Fibroblast of upper back skin (primary cell): Measurements from ENCODE around the gene ETV5.
"Not testable (repeated sequence)": the region's sequence is repeated elsewhere in the genome, so short reads cannot be mapped to it uniquely, and the experiment has no call there.

ENCODE experiments used
- DNase-seq: peaks from one replicate; pipeline ENCODE4 v3.0.0-alpha.2; 2013

Gene ETV5

GRCh38 chr3:186059192-186059591, 49.7 kb downstream of the ETV5 start:
- no peak for DNase-seq

GRCh38 chr3:186058225-186058624, 50.7 kb downstream of the ETV5 start:
- DNase-seq = no peak

DNA sequence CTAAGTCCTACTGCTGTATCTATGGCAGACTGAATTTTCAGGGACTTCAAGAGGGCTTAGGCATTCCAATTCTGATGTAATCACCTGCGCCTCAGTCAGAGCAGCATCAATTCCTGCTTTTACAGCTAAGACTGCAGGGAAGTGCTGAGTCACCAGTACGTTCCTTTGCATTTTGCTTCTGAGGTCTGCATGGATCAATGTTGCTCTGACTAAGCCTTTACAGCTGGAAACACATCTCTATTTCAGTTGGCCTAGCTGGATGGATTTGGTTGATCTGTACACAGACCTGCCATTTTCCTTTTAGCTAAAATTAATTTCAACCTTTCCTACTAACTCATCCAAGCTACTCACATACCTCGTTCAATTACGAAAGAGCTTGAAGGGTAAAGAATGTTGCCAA, 51.3 kb downstream of the ETV5 start:
- DNase-seq = peak; percentile 94

DNA sequence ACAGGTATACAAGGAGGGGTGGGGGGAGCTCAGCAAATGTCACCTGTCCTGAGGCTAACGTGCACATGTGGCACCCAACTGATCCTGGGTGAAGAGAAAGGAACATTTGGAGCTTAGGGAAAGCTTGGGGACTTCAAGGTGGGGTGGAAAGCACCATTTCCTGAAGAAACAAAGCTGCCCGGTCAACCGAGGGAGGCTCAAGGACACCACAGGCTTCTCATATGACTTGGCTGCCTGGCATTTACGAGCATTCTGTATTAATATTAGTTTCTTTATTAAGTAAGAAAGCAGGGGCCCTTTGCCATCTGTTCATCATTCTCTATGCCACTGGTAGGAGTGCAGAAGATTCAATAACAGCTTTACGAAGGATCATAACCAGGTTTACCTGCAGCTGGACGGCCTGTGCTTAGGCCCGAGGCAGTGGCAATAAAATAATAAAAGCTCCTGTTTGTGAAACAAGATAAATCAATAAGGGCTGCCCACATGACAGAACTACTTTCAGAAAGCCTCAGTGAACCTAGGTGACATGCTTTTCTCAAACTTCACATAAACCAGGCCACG, 54.0 kb downstream of the ETV5 start:
- DNase-seq = no peak

DNA sequence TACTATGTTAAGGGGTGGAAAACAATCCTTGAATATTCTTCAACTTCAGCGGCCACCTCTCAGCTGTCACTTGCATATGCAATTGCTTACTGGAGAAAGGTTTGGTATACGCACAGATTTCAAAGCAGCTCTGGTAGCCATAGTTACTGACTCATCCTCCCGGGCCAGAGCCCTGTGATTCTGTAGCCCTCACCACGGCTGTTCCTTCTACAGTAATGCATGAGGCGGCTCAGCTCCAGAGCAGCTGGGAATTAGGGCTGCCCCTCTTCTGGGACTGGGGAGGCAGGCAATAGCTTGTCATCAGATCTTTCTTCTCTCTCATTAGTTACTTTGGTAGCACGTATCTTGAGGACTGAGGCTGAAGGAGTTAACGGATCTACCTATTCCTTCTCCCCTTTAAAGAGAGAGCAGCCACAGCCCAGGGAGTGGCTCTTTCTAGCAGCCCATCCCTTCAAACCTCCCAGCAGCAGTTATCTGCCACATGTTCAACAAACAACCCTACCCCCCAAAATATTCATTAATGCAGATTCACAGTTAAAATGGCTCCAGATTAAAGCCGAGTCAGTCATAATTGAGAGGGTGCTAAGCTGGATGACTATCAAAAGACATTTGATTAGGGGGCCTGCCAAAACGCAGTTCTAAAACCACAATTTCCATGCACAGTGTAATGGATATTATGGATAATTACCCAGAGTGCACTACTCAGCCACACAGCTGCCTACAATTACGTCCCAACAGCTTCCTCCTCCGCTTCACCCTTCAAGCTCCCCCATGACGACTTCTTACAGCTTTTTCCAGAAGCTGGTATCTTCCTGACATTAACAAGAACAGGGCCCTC, 54.7 kb downstream of the ETV5 start:
- peak; percentile 64 for DNase-seq

- DNase-seq = no peak
Measured at GRCh38 chr3:186052096-186052840, 56.6 kb downstream of the ETV5 start.

GRCh38 chr3:186049001-186049400, 59.9 kb downstream of the ETV5 start:
- DNase-seq = no peak

DNA sequence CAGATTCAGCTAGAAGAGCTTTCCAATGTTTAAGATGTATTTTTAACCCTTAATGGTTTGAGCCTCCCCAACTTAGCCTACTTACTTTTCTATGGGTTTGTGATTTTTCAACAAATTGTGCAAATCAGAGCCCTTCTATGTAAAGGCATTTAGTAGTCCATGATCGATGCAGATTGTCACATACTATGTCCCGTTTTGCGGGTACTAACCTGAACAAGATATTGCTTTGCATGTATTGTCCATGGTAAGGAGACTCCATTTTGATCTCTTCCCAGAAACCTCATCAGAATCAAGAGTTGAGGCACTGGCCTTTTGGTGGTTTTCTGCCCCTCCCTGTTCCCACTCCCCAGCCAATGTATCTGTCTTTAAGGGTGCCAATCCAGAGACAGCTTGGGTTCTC, 60.8 kb downstream of the ETV5 start:
- no peak for DNase-seq

DNA sequence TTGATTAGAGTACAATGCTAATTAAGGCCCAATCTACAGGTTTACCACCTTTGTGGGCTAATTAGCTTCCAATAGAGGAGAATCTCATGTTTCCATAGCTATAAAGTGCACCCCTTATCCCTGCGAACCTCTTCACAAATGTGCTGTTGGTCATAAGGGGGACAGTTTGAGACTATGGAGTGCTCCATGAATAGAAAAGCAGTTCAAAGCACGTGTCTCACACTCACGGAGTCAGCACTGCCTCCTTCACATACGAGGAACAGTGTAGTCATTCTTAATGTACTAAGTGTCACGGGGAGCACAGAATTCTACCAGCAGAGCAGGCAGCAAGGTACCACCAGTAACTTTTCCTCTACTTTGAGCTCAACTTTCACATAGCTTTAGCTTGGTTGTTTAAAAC, 62.1 kb downstream of the ETV5 start:
- no peak for DNase-seq

GRCh38 chr3:186044968-186045367, 63.9 kb downstream of the ETV5 start:
- DNase-seq = no peak

- no peak for DNase-seq
Measured at GRCh38 chr3:186044427-186044826, 64.5 kb downstream of the ETV5 start.

DNA sequence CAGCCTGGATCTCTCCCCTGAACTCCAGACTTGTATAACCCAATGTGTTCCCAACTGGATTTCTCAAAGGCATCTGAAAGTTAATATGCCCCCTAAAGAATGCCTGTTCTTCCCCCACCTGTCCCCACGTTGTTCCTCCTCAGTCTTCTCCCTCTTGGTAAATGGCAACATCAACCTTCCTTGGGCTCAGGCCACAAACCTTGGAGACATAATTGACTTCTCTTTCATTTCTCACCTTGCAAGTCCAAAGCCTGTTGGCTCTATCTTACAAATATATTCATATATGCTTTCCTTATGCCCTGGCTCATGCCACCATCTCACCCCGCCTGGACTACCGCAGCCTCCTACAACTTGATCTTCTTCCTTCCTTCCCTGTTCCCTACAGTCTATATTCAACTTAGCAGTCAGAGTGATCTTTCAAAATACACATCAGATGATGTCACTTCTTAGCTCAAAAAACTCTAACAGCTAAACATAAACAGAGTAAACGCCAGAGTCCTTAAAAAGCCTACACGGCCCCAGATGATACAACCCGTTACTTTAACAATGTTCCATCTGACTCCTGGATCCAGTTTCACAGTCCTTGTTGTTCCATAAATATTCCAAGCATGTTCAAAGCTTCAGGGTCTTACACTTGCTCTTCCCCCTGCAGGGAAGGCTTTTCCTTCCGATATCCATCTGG, 66.2 kb downstream of the ETV5 start:
- no peak for DNase-seq

- no peak for DNase-seq
Measured at GRCh38 chr3:186042036-186042435, 66.9 kb downstream of the ETV5 start.

GRCh38 chr3:186038360-186038759, 70.5 kb downstream of the ETV5 start:
- no peak for DNase-seq

DNA sequence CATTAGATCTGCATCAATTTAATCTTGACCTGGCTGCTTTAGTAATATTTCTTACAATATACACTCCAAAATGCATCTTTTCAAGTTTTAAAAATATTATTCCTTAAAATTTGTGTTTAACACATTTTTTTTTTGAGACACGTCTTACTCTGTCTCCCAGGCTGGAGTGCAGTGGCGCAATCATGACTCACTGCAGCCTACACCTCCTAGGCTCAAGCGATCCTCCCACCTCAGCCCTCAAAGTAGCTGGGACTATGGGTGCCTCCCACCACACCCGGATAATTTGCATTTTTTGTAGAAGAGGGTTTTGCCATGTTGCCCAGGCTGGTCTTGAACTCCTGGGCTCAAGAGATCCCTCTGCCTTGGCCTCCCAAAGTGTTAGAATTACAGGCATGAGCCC, 73.6 kb downstream of the ETV5 start:
- DNase-seq = no peak

GRCh38 chr3:186032321-186032720, 76.6 kb downstream of the ETV5 start:
- DNase-seq = peak; percentile 8

- DNase-seq = not testable (repeated sequence)
Measured at GRCh38 chr3:186025993-186026392, 82.9 kb downstream of the ETV5 start.

DNA sequence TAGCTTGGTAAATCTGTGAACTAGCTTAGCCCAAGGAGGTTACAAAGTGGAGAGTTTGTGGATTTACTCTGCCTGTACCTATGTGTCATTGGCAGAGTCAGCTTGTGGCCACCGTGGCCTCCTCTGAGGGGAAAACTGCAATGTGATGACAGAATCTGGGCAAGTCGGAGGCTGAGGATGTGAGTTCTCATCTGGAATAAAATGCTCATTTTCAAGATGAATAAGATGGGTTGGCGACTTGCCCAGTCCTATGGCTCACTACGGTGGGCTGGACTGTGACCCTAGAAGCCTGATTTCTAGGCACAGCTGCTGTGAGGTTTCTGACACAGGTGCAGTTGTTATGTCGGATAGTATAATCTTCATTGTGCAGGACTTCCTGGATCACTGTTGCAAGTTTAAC, 83.7 kb downstream of the ETV5 start:
- peak; percentile 90 for DNase-seq

GRCh38 chr3:186024210-186024609, 84.7 kb downstream of the ETV5 start:
- DNase-seq = peak; percentile 47

DNA sequence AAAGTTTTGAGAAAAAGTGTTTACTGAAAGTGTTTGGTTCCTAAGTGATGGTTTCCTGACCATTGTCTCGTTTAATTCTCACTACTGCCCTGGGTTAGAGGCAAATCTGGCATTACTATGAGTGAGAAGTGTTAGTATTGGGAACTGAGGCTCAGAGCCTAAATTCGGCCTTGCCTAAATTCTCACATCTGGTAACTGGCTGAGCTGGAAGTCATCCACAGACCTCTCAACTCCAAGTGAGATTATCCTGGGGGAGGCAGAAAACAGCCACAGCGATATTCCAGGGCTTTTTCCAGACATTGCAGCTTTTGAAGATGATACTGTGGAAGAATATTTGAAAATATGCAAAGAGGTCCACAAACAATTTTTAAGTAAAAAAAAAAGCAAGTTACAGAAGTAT, 86.0 kb downstream of the ETV5 start:
- peak; percentile 21 for DNase-seq

- DNase-seq = peak; percentile 89
Measured at GRCh38 chr3:186021673-186022362, 87.1 kb downstream of the ETV5 start.

DNA sequence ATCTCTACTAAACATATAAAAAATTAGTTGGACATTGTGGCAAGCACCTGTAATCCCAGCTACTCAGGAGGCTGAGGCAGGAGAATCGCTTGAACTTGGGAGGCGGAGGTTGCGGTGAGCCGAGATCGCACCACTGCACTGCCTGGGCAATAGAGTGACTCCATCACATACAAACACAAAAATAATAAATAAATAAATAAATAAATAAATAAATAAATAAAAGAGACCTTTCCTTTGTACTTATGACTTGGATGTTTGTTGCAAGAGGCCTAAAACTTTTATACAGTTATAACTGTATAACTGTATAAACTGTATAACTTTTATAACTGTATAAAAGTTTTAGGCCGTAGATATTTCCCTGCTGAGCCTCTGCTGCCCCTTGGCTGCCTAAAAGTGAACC, 87.6 kb downstream of the ETV5 start:
- DNase-seq = not testable (repeated sequence)

- peak; percentile 17 for DNase-seq
Measured at GRCh38 chr3:186019288-186019687, 89.6 kb downstream of the ETV5 start.
